Measurements from ENCODE around the gene LCP2.

DNA sequence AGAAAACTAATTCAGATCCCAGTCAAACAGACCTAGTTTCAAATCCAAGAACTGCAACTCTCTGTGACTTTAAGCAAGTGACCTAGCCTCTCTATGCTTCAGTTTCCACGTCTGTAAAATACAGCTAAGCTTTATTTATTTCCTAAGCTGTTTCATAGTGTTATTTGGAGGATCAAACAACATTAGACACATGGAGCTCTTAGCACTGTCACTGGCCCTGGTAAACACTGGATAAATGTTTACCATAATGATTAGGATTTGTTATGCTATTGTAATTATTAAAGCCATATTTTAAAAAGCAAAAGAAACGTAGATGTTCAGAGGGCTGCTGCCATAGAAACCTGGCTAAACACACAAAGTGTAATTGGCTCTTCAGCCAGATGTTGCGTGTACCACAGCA lies 91.4 kb downstream of the LCP2 start:
- TF ChIP-seq, protein P1, sequence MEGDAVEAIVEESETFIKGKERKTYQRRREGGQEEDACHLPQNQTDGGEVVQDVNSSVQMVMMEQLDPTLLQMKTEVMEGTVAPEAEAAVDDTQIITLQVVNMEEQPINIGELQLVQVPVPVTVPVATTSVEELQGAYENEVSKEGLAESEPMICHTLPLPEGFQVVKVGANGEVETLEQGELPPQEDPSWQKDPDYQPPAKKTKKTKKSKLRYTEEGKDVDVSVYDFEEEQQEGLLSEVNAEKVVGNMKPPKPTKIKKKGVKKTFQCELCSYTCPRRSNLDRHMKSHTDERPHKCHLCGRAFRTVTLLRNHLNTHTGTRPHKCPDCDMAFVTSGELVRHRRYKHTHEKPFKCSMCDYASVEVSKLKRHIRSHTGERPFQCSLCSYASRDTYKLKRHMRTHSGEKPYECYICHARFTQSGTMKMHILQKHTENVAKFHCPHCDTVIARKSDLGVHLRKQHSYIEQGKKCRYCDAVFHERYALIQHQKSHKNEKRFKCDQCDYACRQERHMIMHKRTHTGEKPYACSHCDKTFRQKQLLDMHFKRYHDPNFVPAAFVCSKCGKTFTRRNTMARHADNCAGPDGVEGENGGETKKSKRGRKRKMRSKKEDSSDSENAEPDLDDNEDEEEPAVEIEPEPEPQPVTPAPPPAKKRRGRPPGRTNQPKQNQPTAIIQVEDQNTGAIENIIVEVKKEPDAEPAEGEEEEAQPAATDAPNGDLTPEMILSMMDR (IDR thresholded peaks at IDR 0.05; ENCODE audit: insufficient read depth, low read depth, low read length): no peak
- no peak for TF ChIP-seq EZH2 (IDR thresholded peaks at IDR 0.05; ENCODE audit: insufficient read depth, low read length)
